Activated B cell treated with CpG ODN at 0.5 μM for 24 hours (primary cell): ENCODE results near the gene SPEF1. TPM values are rescaled to one million over a fixed set of nuclear protein-coding genes. Genes with fewer than 3 reads are reported as not detected.

Experiments
- ATAC-seq: fragments of 200-7000 bp; cut with Tn5 transposase; one replicate; pipeline ENCODE4 v1.10.0; 2021; ENCODE audit warnings: low read depth, mild to moderate bottlenecking, moderate library complexity
- CTCF ChIA-PET: fragments of 350-600 bp; sonication (Branson Sonifier 250); formaldehyde crosslinking; loops from one replicate; lab custom pipeline; 2021; ENCODE audit warnings: antibody characterized with exemption; lab: Charles Lee
- POLR2A ChIA-PET: fragments of 350-600 bp; sonication (Branson Sonifier 250); formaldehyde crosslinking; loops from one replicate; lab custom pipeline; 2021; ENCODE audit warnings: antibody characterized with exemption; lab: Charles Lee
- DNase-seq: peaks from one replicate; pipeline ENCODE4 v3.0.0; 2022
- H3K27ac Mint-ChIP-seq: one replicate; pipeline ENCODE4 v1.8.0; 2020; ENCODE audit warnings: mixed read lengths
- H3K27me3 Mint-ChIP-seq: one replicate; pipeline ENCODE4 v1.8.0; 2021; ENCODE audit warnings: mixed read lengths
- H3K36me3 Mint-ChIP-seq: one replicate; pipeline ENCODE4 v1.8.0; 2021; ENCODE audit warnings: low read depth, mixed read lengths
- H3K4me1 Mint-ChIP-seq: one replicate; pipeline ENCODE4 v1.8.0; 2021; ENCODE audit warnings: mixed read lengths
- H3K4me3 Mint-ChIP-seq: one replicate; pipeline ENCODE4 v1.8.0; 2020; ENCODE audit warnings: mild to moderate bottlenecking, mixed read lengths
- H3K9me3 Mint-ChIP-seq: one replicate; pipeline ENCODE4 v1.8.0; 2020; ENCODE audit warnings: mixed read lengths
- intact Hi-C: fragments of 100-400 bp; cut with micrococcal nuclease; formaldehyde crosslinking; loops from one replicate; pipeline ENCODE4 v1.15.1; 2024
- total RNA-seq: library from RNA; stranded (reverse); gene quantifications from 2 replicates; pipeline ENCODE4 v1.2.3, GENCODE V29; 2022
- TF ChIP-seq, protein P1 (sequence below): fragments of 200-600 bp; IDR thresholded peaks from one replicate; pipeline ENCODE4 v1.8.0; 2022; ENCODE audit warnings: antibody characterized with exemption, mild to moderate bottlenecking

The SPEF1 gene
- total RNA-seq, 1 donor from 2014 or later: not detected

DNA sequence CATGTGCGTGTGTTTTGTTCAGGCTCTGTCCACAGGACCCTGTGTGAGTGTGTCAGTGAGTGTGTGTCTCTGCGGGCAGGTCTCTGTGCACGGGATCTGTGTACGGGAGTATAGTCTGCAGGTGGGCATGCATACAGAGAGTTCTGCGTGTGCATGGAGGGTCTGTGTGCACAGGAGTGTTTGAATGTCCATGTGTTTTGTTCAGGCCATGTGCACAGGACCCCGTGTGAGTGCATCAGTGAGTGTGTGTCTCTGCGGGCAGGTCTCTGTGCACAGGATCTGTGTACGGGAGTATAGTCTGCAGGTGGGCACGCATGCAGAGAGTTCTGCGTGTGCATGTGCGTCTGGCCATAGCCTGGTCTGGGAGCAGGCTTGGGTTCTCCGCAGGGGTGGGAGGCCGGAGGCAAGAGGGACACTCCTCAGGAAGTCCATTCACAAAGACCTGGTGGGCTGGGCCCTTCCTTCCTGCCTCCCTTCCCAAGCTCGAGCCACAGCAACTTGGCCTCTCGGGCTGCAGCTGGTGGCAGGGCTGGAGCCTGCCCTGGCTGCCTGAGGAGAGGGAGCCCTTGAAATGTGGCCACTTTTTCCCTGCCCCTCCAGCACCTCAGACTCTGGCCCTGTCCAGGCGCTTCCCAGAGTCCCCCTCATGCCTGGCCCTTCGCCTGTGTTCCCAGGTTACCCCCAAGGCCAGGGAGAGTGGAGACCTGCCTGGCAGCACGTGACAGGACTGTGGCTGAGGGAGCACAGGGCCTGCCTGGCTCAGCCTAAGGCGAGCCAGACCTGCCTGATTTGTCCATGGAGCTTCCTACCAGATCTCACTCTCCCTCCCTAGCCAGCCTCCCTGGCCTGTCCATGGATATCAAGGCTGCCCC lies 42.0 kb downstream of the SPEF1 start:
- no peak for ATAC-seq
- Mint-ChIP-seq H3K9me3 (no peaks in the 10 kb centered on the region), H3K27me3 (peaks cover 5% of the 10 kb centered on the region), H3K4me1 (peaks cover 2% of the 10 kb centered on the region), H3K36me3 (no peaks in the 10 kb centered on the region), H3K4me3 (no peak overlapping the region), H3K27ac (no peak overlapping the region)
- DNase-seq: no peak
- ChIA-PET POLR2A (no interaction called here), CTCF (no interaction called here)
- intact Hi-C loops: no loop called here
- TF ChIP-seq, protein P1, sequence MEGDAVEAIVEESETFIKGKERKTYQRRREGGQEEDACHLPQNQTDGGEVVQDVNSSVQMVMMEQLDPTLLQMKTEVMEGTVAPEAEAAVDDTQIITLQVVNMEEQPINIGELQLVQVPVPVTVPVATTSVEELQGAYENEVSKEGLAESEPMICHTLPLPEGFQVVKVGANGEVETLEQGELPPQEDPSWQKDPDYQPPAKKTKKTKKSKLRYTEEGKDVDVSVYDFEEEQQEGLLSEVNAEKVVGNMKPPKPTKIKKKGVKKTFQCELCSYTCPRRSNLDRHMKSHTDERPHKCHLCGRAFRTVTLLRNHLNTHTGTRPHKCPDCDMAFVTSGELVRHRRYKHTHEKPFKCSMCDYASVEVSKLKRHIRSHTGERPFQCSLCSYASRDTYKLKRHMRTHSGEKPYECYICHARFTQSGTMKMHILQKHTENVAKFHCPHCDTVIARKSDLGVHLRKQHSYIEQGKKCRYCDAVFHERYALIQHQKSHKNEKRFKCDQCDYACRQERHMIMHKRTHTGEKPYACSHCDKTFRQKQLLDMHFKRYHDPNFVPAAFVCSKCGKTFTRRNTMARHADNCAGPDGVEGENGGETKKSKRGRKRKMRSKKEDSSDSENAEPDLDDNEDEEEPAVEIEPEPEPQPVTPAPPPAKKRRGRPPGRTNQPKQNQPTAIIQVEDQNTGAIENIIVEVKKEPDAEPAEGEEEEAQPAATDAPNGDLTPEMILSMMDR: no peak

DNA sequence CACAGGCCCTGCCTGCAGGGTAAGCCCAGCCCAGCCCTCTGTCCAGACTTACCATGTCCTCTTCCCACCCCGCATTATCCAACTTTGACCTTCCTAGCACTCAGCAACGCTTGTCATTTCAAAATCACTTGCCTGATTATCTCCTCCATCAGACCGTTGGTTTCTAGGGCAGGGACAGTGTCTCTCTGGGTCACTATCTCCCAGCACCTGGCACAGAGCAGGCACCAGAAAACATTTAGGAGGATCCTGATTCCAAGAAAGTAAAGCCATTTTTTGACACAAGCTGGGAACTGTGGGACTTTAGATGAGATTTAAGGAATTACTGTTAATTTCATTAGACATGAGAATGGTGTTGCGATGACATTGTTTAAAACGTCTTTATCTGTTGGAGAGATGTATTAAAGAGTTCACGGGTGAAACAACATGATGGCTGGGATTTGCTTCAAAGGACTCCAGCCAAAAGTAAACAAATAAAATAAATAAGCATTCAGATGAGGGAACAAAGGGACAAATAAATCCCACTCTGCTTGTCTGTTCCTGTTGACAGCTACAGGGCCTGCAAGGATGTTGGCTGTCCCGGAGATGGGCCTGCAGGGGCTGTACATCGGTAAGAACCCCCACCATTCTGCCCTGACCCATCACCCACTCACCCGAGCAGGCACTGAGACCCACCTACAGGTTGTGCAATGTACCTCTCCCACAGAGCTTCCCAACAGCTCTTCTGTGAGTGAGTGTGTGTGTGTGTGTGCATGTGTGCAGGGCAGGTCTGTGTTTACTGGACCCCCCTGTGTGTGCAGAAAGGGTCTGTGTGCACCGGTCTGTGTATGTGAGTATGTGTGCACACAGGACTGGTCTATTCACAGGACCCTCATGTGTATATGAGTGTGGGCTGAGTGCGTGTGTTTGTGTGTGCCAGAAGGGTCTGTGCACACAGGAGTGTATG lies 42.9 kb downstream of the SPEF1 start:
- POLR2A ChIA-PET: no interaction called here
- Mint-ChIP-seq H3K4me3 (no peak overlapping the region), H3K27ac (no peak overlapping the region), H3K36me3 (no peaks in the 10 kb centered on the region), H3K27me3 (peaks cover 8% of the 10 kb centered on the region), H3K9me3 (no peaks in the 10 kb centered on the region), H3K4me1 (no peaks in the 10 kb centered on the region)
- TF ChIP-seq, protein P1: no peak
- CTCF ChIA-PET: no interaction called here
- intact Hi-C loops: no loop called here
- DNase-seq: no peak
- ATAC-seq: no peak

DNA sequence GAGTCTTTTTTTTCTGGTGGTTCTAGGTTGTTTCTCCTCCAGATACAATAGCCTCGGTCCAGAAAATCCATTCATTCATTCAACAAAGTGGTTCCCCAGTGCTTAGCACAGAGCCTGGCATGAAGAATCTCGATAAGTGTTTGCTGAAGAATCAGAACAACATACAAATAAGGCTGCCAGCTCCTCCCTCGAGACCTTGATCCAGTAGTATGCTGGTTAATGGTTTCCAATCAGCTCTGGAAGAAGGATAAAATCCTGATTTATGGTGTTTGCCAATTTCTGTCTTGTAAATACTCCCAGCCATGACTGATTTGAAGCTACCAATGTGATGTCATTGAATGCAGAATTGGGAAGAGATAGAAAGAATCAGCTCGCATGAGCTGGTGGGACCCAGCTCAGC lies 45.5 kb downstream of the SPEF1 start:
- no peaks in the 10 kb centered on the region for H3K36me3 Mint-ChIP-seq
- no peak overlapping the region for H3K4me3 Mint-ChIP-seq
- no peaks in the 10 kb centered on the region for H3K9me3 Mint-ChIP-seq
- no peaks in the 10 kb centered on the region for H3K4me1 Mint-ChIP-seq
- intact Hi-C loops: no loop called here
- H3K27ac Mint-ChIP-seq: no peak overlapping the region
- ATAC-seq (no peak), DNase-seq (no peak)
- TF ChIP-seq, protein P1: no peak
- H3K27me3 Mint-ChIP-seq: peaks cover 28% of the 10 kb centered on the region
- ChIA-PET CTCF (no interaction called here), POLR2A (no interaction called here)

DNA sequence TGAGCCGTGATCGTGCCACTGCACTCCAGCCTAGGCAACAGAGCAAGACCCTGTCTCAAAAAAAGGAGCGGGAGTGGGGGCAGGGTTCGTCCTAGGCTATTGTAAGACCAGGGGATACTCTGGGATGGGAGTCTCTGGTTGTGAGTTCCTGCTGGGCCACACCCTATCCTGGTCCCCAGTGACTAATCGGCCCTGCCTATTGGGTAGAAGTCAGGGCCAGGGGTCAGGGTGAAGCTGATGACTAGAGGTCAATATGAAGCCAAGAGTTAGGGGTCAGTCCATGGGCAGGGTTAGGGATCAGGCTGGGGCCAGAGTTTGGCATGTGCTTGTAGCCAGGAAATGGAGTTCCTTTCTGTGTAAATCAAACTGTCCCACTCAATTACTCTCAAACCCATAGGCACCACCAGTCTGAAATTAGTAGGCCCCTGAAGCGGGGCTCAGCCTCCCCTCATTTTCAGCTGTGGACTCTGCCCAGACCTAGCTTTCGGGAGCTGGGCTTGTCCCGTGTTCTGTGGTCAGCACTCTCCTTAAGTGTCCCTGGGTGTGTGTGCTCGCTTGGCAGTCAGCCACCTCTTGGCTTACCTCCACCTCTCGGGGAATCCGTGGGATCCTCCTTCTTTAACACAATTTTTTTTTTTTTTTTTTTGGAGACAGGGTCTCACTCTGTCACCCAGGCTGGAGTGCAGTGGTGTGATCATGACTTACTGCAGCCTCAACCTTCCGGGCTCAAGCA lies 47.0 kb downstream of the SPEF1 start:
- Mint-ChIP-seq H3K4me1 (no peaks in the 10 kb centered on the region), H3K27ac (no peak overlapping the region), H3K36me3 (no peaks in the 10 kb centered on the region), H3K9me3 (no peaks in the 10 kb centered on the region), H3K4me3 (no peak overlapping the region), H3K27me3 (peaks cover 38% of the 10 kb centered on the region)
- TF ChIP-seq, protein P1: no peak
- DNase-seq (no peak), ATAC-seq (no peak)
- intact Hi-C loops: no loop called here
- ChIA-PET POLR2A (no interaction called here), CTCF (no interaction called here)
